Esophagus muscularis mucosa (tissue), 4 donors: ENCODE data around the gene TRPM3.

Experiments used
- EP300 ChIP-seq: sonication (generic); formaldehyde crosslinking; IDR thresholded peaks from one replicate; pipeline ENCODE4 v1.6.1; 2017; ENCODE audit warnings: antibody characterized with exemption
- POLR2A ChIP-seq: fragments of 450-650 bp; IDR thresholded peaks from one replicate; pipeline ENCODE4 v1.6.1; 2017; ENCODE audit warnings: antibody characterized with exemption, moderate library complexity, mild to moderate bottlenecking, low read depth
- POLR2AphosphoS5 ChIP-seq, 2 donors: sonication (generic); formaldehyde crosslinking; IDR thresholded peaks; one replicate each; pipeline ENCODE4 v1.6.1; 2017; ENCODE audit warnings: antibody characterized with exemption in 2 of 2
- TF ChIP-seq, protein P1 (sequence below), 3 experiments: fragments of 200-600 bp in 2 of 3; fragments of 450-650 bp in 1 of 3; sonication (generic) in 2 of 3; IDR thresholded peaks; one replicate each; pipeline ENCODE4 v1.5.1; 2017 to 2019; ENCODE audit warnings: antibody characterized with exemption in 3 of 3, mild to moderate bottlenecking in 2 of 3, moderate library complexity in 1 of 3

DNA sequence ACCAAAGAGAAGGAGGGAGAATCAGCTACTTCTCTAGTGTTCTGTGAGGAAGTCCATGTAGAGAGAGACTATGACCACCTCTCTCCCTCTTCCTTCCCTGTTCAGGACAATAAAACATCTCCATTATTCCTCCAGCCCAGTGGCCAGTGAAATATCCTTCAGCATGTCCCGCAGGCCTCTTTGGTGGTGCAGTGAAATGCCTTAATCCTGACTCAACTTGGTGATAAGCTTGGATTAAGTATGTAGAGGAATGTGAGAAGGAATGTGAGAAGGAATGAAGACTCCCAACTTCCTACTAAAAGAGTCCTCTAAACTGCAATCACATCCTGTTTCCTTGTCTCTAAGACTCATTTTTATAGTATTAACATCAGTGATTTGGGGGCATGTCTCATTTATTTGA lies 167.3 kb downstream of the TRPM3 start:
- TF ChIP-seq, protein P1, sequence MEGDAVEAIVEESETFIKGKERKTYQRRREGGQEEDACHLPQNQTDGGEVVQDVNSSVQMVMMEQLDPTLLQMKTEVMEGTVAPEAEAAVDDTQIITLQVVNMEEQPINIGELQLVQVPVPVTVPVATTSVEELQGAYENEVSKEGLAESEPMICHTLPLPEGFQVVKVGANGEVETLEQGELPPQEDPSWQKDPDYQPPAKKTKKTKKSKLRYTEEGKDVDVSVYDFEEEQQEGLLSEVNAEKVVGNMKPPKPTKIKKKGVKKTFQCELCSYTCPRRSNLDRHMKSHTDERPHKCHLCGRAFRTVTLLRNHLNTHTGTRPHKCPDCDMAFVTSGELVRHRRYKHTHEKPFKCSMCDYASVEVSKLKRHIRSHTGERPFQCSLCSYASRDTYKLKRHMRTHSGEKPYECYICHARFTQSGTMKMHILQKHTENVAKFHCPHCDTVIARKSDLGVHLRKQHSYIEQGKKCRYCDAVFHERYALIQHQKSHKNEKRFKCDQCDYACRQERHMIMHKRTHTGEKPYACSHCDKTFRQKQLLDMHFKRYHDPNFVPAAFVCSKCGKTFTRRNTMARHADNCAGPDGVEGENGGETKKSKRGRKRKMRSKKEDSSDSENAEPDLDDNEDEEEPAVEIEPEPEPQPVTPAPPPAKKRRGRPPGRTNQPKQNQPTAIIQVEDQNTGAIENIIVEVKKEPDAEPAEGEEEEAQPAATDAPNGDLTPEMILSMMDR (IDR thresholded peaks at IDR 0.05) = no peak
- TF ChIP-seq POLR2A (no peak), EP300 (no peak), POLR2AphosphoS5 (IDR thresholded peaks at IDR 0.05) (no peak)
